H9 (cell line): Measurements from ENCODE around the gene PITPNM2. TPM values are rescaled to one million over a fixed set of nuclear protein-coding genes. Genes with fewer than 3 reads are reported as not detected.

Experiments
- DNase-seq: peaks from one replicate; pipeline ENCODE4 v3.0.0-alpha.2; 2017
- H2AFZ ChIP-seq: one replicate; pipeline ENCODE4 v1.6.1; 2013; ENCODE audit warnings: mild to moderate bottlenecking, low read length, control low read depth, moderate library complexity
- H2AK5ac ChIP-seq: 2 replicates; pipeline ENCODE4 v1.6.1; 2013; ENCODE audit warnings: low read length, control low read depth, mixed read lengths; ENCODE audit not compliant: insufficient read length
- H2BK120ac ChIP-seq: one replicate; pipeline ENCODE4 v1.6.1; 2013; ENCODE audit warnings: low read depth, mild to moderate bottlenecking, low read length, control low read depth, inconsistent platforms; ENCODE audit not compliant: poor library complexity, severe bottlenecking
- H2BK12ac ChIP-seq: 2 replicates; pipeline ENCODE4 v1.6.1; 2013; ENCODE audit warnings: low read length, control low read depth, mixed read lengths, low read depth; ENCODE audit not compliant: insufficient read length
- H2BK15ac ChIP-seq: 2 replicates; pipeline ENCODE4 v1.6.1; 2013; ENCODE audit warnings: low read depth, low read length, control low read depth
- H2BK20ac ChIP-seq: one replicate; pipeline ENCODE4 v1.6.1; 2013; ENCODE audit warnings: low read depth, mild to moderate bottlenecking, low read length, control low read depth, inconsistent platforms; ENCODE audit not compliant: poor library complexity, severe bottlenecking
- H2BK5ac ChIP-seq: 2 replicates; pipeline ENCODE4 v1.6.1; 2013; ENCODE audit warnings: low read length, control low read depth, mixed read lengths; ENCODE audit not compliant: insufficient read length
- H3K14ac ChIP-seq: 2 replicates; pipeline ENCODE4 v1.6.1; 2013; ENCODE audit warnings: low read length, control low read depth; ENCODE audit not compliant: insufficient read depth
- H3K18ac ChIP-seq: 2 replicates; pipeline ENCODE4 v1.6.1; 2013; ENCODE audit warnings: low read depth, mild to moderate bottlenecking, mixed read lengths, low read length, control low read depth; ENCODE audit not compliant: insufficient read length
- H3K23ac ChIP-seq: 2 replicates; pipeline ENCODE4 v1.6.1; 2013; ENCODE audit warnings: low read length, control low read depth, mixed read lengths, low read depth; ENCODE audit not compliant: insufficient read length
- H3K23me2 ChIP-seq: 2 replicates; pipeline ENCODE4 v1.6.1; 2013; ENCODE audit warnings: low read depth, mild to moderate bottlenecking, mixed read lengths, low read length, control low read depth; ENCODE audit not compliant: insufficient read length, poor library complexity, severe bottlenecking
- H3K27ac ChIP-seq: 2 replicates; pipeline ENCODE4 v1.5.1; 2013; ENCODE audit warnings: low read length, control low read depth, mixed read lengths, low read depth; ENCODE audit not compliant: insufficient read length
- H3K27me3 ChIP-seq: 2 replicates; pipeline ENCODE4 v1.6.1; 2013; ENCODE audit warnings: low read length, control low read depth, inconsistent platforms; ENCODE audit not compliant: insufficient read depth
- H3K4ac ChIP-seq: 2 replicates; pipeline ENCODE4 v1.6.1; 2013; ENCODE audit warnings: low read depth, mild to moderate bottlenecking, control low read depth, inconsistent platforms, low read length, moderate library complexity
- H3K4me1 ChIP-seq: 2 replicates; pipeline ENCODE4 v1.6.1; 2013; ENCODE audit warnings: low read length, control low read depth, inconsistent platforms; ENCODE audit not compliant: insufficient read depth
- H3K4me2 ChIP-seq: 2 replicates; pipeline ENCODE4 v1.6.1; 2013; ENCODE audit warnings: low read length, control low read depth, mixed read lengths; ENCODE audit not compliant: insufficient read length, insufficient read depth
- H3K56ac ChIP-seq: 2 replicates; pipeline ENCODE4 v1.6.1; 2013; ENCODE audit warnings: low read depth, mild to moderate bottlenecking, mixed read lengths, low read length, control low read depth; ENCODE audit not compliant: insufficient read length
- H3K79me1 ChIP-seq: 2 replicates; pipeline ENCODE4 v1.6.1; 2013; ENCODE audit warnings: low read depth, mild to moderate bottlenecking, moderate library complexity, low read length, control low read depth, inconsistent platforms; ENCODE audit not compliant: insufficient read depth, poor library complexity, severe bottlenecking
- H3K79me2 ChIP-seq: 2 replicates; pipeline ENCODE4 v1.6.1; 2013; ENCODE audit warnings: low read length, control low read depth, inconsistent platforms; ENCODE audit not compliant: insufficient read depth
- H3K9ac ChIP-seq: 2 replicates; pipeline ENCODE4 v1.6.1; 2013; ENCODE audit warnings: low read length, control low read depth, mixed read lengths; ENCODE audit not compliant: insufficient read length; ENCODE audit errors: extremely low read depth
- H3K9me3 ChIP-seq: one replicate; pipeline ENCODE4 v1.6.1; 2013; ENCODE audit warnings: low read depth, low read length, inconsistent platforms; ENCODE audit not compliant: control insufficient read depth
- H3T11ph ChIP-seq: one replicate; pipeline ENCODE4 v1.6.1; 2013; ENCODE audit warnings: mild to moderate bottlenecking, low read length, control low read depth, inconsistent platforms
- H4K20me1 ChIP-seq: one replicate; pipeline ENCODE4 v1.6.1; 2013; ENCODE audit not compliant: control insufficient read depth, insufficient read length, insufficient read depth
- H4K5ac ChIP-seq: 2 replicates; pipeline ENCODE4 v1.6.1; 2013; ENCODE audit warnings: low read depth, mild to moderate bottlenecking, mixed read lengths, low read length, control low read depth; ENCODE audit not compliant: insufficient read length
- H4K8ac ChIP-seq: replicated peaks from 2 replicates; pipeline ENCODE4 v1.6.1; 2013; ENCODE audit warnings: low read length, control low read depth, mixed read lengths, low read depth; ENCODE audit not compliant: insufficient read length
- H4K91ac ChIP-seq: 2 replicates; pipeline ENCODE4 v1.6.1; 2013; ENCODE audit warnings: low read depth, mild to moderate bottlenecking, moderate library complexity, mixed read lengths, low read length, control low read depth; ENCODE audit not compliant: insufficient read length
- H3K27ac Mint-ChIP-seq, 3 experiments: 2 replicates in 2 of 3; 3 replicates in 1 of 3; pipeline ENCODE4 v1.8.0; 2020 to 2021; ENCODE audit warnings: mixed read lengths in 3 of 3, mild to moderate bottlenecking in 1 of 3, moderate library complexity in 1 of 3
- H3K27me3 Mint-ChIP-seq: 2 replicates; pipeline ENCODE4 v1.8.0; 2021; ENCODE audit warnings: low read depth, mild to moderate bottlenecking, moderate library complexity, mixed read lengths
- H3K36me3 Mint-ChIP-seq, 3 experiments: 2 replicates in 2 of 3; 3 replicates in 1 of 3; pipeline ENCODE4 v1.8.0; 2020 to 2021; ENCODE audit warnings: low read depth in 3 of 3, mixed read lengths in 3 of 3; ENCODE audit not compliant: insufficient read depth in 1 of 3
- H3K4me1 Mint-ChIP-seq, 2 experiments: 2 replicates each; pipeline ENCODE4 v1.8.0; 2020; ENCODE audit warnings: mixed read lengths in 2 of 2
- H3K4me3 Mint-ChIP-seq, 2 experiments: 2 replicates in 1 of 2; 3 replicates in 1 of 2; pipeline ENCODE4 v1.8.0; 2020 to 2021; ENCODE audit warnings: mild to moderate bottlenecking in 2 of 2, mixed read lengths in 2 of 2, moderate library complexity in 1 of 2
- H3K9me3 Mint-ChIP-seq, 2 experiments: 2 replicates in 1 of 2; 3 replicates in 1 of 2; pipeline ENCODE4 v1.8.0; 2020; ENCODE audit warnings: mild to moderate bottlenecking in 2 of 2, mixed read lengths in 2 of 2, moderate library complexity in 1 of 2
- CTCF ChIP-seq: fragments of 200-600 bp; sonication (generic); conservative IDR thresholded peaks from 3 replicates; pipeline ENCODE4 v1.8.0; 2021; ENCODE audit warnings: antibody characterized with exemption, mild to moderate bottlenecking
- WGBS: extraction: QIAGEN DNeasy Blood & Tissue Kit; methylation state at CpG from one replicate; pipeline ENCODE4 v1.1.7; 2013; ENCODE audit warnings: missing lambda C conversion rate, low lambda C conversion rate, mixed read lengths; ENCODE audit not compliant: insufficient read length; ENCODE audit errors: extremely low coverage; 5-methylcytosine and 5-hydroxymethylcytosine counted together
- total RNA-seq: library from RNA; stranded (reverse); gene quantifications from 2 replicates; pipeline ENCODE4 v1.2.1, GENCODE V29; 2021

The PITPNM2 gene
- total RNA-seq, 1 experiment from 2014 or later: 1.2 TPM

GRCh38 chr12:123180171-123180570 lies 29.3 kb upstream of the PITPNM2 start:
- no peak overlapping the region for H2BK120ac ChIP-seq
- no CpG with 5 or more reads among the region's 4 CpGs for WGBS
- Mint-ChIP-seq H3K36me3 (peaks cover 16 to 60% (median 55%) of the 10 kb centered on the region in 3 experiments; a peak in 6 of 7 replicates), H3K27me3 (no peaks in the 10 kb centered on the region), H3K27ac (no peak overlapping the region), H3K9me3 (no peaks in the 10 kb centered on the region), H3K4me1 (no peaks in the 10 kb centered on the region), H3K4me3 (no peak overlapping the region)
- no peaks in the 10 kb centered on the region for H3K27me3 ChIP-seq
- TF ChIP-seq CTCF: no peak
- H3K56ac ChIP-seq: no peak overlapping the region
- H3K4ac ChIP-seq: no peak overlapping the region
- no peak for DNase-seq
- no peaks in the 10 kb centered on the region for H3K79me1 ChIP-seq
- H3K4me2 ChIP-seq: no peak overlapping the region
- H3K9ac ChIP-seq: no peak overlapping the region
- no peak overlapping the region for H4K5ac ChIP-seq
- H3K9me3 ChIP-seq: no peaks in the 10 kb centered on the region
- no peak overlapping the region for H3K27ac ChIP-seq
- no peak overlapping the region for H2BK5ac ChIP-seq
- H3K18ac ChIP-seq: no peak overlapping the region
- H3K14ac ChIP-seq: no peak overlapping the region
- no peak overlapping the region for H2BK12ac ChIP-seq
- H2AFZ ChIP-seq: no peak overlapping the region
- no peak overlapping the region for H4K8ac ChIP-seq
- H2AK5ac ChIP-seq: no peak overlapping the region
- no peaks in the 10 kb centered on the region for H3K23me2 ChIP-seq
- H3K79me2 ChIP-seq: no peaks in the 10 kb centered on the region
- H3K4me1 ChIP-seq: no peaks in the 10 kb centered on the region
- H2BK20ac ChIP-seq: no peak overlapping the region
- H2BK15ac ChIP-seq: no peak overlapping the region
- no peaks in the 10 kb centered on the region for H4K20me1 ChIP-seq
- no peak overlapping the region for H3K23ac ChIP-seq
- no peak overlapping the region for H3T11ph ChIP-seq
- no peak overlapping the region for H4K91ac ChIP-seq
